HUES48 (cell line): Measurements from ENCODE around the gene KIF26B.

Experiments used
- H3K27ac ChIP-seq: one replicate; pipeline ENCODE4 v1.7.0; 2013; ENCODE audit warnings: low read depth, low read length, inconsistent platforms
- H3K27me3 ChIP-seq: 2 replicates; pipeline ENCODE4 v1.6.1; 2013; ENCODE audit warnings: mild to moderate bottlenecking, low read length; ENCODE audit not compliant: control insufficient read depth, insufficient read depth
- H3K36me3 ChIP-seq: 2 replicates; pipeline ENCODE4 v1.6.1; 2013; ENCODE audit warnings: low read length; ENCODE audit not compliant: control insufficient read depth, insufficient read depth
- H3K4me1 ChIP-seq: 2 replicates; pipeline ENCODE4 v1.6.1; 2013; ENCODE audit warnings: mild to moderate bottlenecking, low read length; ENCODE audit not compliant: control insufficient read depth, insufficient read depth
- H3K4me3 ChIP-seq: 2 replicates; pipeline ENCODE4 v1.5.1; 2013; ENCODE audit warnings: mild to moderate bottlenecking, low read depth, low read length
- H3K9ac ChIP-seq: 2 replicates; pipeline ENCODE4 v1.6.1; 2013; ENCODE audit warnings: mild to moderate bottlenecking, low read depth, low read length, moderate library complexity
- H3K9me3 ChIP-seq: 2 replicates; pipeline ENCODE4 v1.6.1; 2013; ENCODE audit warnings: low read length; ENCODE audit not compliant: control insufficient read depth, insufficient read depth

KIF26B gene

GRCh38 chr1:245585252-245585959 is 430.6 kb downstream of the KIF26B start:
- 0 out of 2 replicates have a peak, but pooled peaks cover 4% of the 10 kb centered on the region for H3K4me1 ChIP-seq
- H3K4me3 ChIP-seq, result no peak overlapping the region

GRCh38 chr1:245587435-245588115 is 432.8 kb downstream of the KIF26B start:
- H3K9me3 ChIP-seq, result no peaks in the 10 kb centered on the region
- H3K9ac ChIP-seq, result no peak overlapping the region
- 0 out of 2 replicates have a peak, but pooled peaks cover 4% of the 10 kb centered on the region for H3K4me1 ChIP-seq
- H3K27ac ChIP-seq, result no peak overlapping the region
- no peaks in the 10 kb centered on the region for H3K27me3 ChIP-seq
- H3K36me3 ChIP-seq, result no peaks in the 10 kb centered on the region
- H3K4me3 ChIP-seq, result no peak overlapping the region

More at GRCh38 chr1:245585252-245585959, 430.6 kb downstream of the KIF26B start:
- Histone ChIP-seq H3K27me3 (no peaks in the 10 kb centered on the region), H3K9ac (no peak overlapping the region), H3K36me3 (no peaks in the 10 kb centered on the region), H3K9me3 (no peaks in the 10 kb centered on the region), H3K27ac (no peak overlapping the region)

- Histone ChIP-seq H3K4me1 (0 out of 2 replicates have a peak, but pooled peaks cover 4% of the 10 kb centered on the region), H3K9ac (no peak overlapping the region), H3K9me3 (no peaks in the 10 kb centered on the region), H3K27me3 (no peaks in the 10 kb centered on the region), H3K4me3 (no peak overlapping the region), H3K36me3 (no peaks in the 10 kb centered on the region), H3K27ac (no peak overlapping the region)
Observed at GRCh38 chr1:245588116-245588639, 433.4 kb downstream of the KIF26B start.

- Histone ChIP-seq H3K27ac (no peak overlapping the region), H3K9me3 (no peaks in the 10 kb centered on the region), H3K4me1 (0 out of 2 replicates have a peak, but pooled peaks cover 4% of the 10 kb centered on the region), H3K9ac (no peak overlapping the region), H3K4me3 (no peak overlapping the region), H3K27me3 (no peaks in the 10 kb centered on the region), H3K36me3 (no peaks in the 10 kb centered on the region)
Observed at GRCh38 chr1:245589316-245589715, 434.5 kb downstream of the KIF26B start.

GRCh38 chr1:245589906-245590305 is 435.1 kb downstream of the KIF26B start:
- H3K4me3 ChIP-seq, result no peak overlapping the region
- H3K27me3 ChIP-seq, result no peaks in the 10 kb centered on the region
- H3K9me3 ChIP-seq, result no peaks in the 10 kb centered on the region
- H3K27ac ChIP-seq, result no peak overlapping the region
- no peaks in the 10 kb centered on the region for H3K36me3 ChIP-seq
- 0 out of 2 replicates have a peak, but pooled peaks cover 4% of the 10 kb centered on the region for H3K4me1 ChIP-seq
- H3K9ac ChIP-seq, result no peak overlapping the region

GRCh38 chr1:245590726-245591125 is 435.9 kb downstream of the KIF26B start:
- no peaks in the 10 kb centered on the region for H3K36me3 ChIP-seq
- H3K9me3 ChIP-seq, result no peaks in the 10 kb centered on the region
- no peak overlapping the region for H3K27ac ChIP-seq
- no peaks in the 10 kb centered on the region for H3K4me1 ChIP-seq
- H3K27me3 ChIP-seq, result no peaks in the 10 kb centered on the region
- H3K9ac ChIP-seq, result no peak overlapping the region
- no peak overlapping the region for H3K4me3 ChIP-seq

GRCh38 chr1:245591346-245592188 is 436.8 kb downstream of the KIF26B start:
- Histone ChIP-seq H3K36me3 (no peaks in the 10 kb centered on the region), H3K9me3 (no peaks in the 10 kb centered on the region), H3K9ac (no peak overlapping the region), H3K4me1 (no peaks in the 10 kb centered on the region), H3K27me3 (no peaks in the 10 kb centered on the region), H3K4me3 (no peak overlapping the region), H3K27ac (no peak overlapping the region)

DNA sequence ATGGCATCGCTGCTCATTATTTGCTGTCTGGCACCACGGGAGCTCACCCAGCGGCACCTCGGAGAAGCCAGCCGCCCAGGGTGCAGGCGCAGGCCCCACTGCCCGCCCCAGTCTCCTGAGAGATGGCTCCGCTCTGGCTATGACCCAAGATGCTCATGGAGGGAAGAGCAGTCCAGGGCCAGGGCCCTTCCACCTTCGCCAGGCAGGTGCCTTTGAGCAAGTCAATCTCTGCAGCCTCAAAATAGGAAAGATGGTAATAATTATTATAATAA is 437.3 kb downstream of the KIF26B start:
- Histone ChIP-seq H3K4me3 (no peak overlapping the region), H3K27me3 (no peaks in the 10 kb centered on the region), H3K9me3 (no peaks in the 10 kb centered on the region)

DNA sequence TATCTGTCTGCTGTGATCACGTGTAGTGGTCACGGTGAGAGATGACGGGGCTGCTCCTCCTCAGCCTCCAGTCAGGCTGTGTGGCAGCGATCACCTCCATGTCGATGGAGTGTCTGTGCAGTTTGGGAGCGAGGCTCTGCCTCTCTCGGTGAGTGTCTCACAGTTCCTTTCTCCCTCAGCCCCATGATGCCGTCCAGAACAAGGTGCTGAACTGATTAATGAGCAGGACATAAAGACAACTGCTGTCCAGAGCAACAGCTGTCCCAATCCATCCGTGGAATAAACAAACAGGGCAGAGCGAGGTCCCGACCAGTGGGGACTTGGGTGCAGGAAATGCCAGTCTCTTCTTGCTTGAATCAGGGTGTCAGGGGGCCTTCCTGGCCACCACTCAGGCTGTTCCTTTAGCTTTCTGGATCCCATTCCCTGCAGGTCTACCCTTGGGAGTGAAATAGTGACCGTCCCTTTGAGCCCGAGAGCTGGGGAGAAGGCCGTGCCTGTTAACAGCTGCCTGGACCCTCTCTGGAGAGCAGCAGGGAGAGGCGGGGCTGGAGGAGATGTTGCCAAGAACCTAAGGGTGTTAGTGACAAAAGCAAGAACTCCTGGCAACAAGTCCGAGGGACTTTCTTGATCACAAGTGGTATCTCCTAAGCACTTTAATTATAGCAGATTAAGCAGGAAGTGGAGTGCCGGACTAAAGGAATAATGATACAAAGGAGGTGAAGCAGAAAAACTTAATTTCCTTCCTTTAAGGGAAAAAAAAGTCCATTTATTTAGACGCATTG is 443.9 kb downstream of the KIF26B start:
- Histone ChIP-seq H3K4me1 (no peaks in the 10 kb centered on the region), H3K27ac (no peak overlapping the region), H3K36me3 (no peaks in the 10 kb centered on the region), H3K9ac (no peak overlapping the region), H3K9me3 (no peaks in the 10 kb centered on the region), H3K4me3 (no peak overlapping the region), H3K27me3 (no peaks in the 10 kb centered on the region)

More for the DNA sequence above, 437.3 kb downstream of the KIF26B start:
- no peak overlapping the region for H3K27ac ChIP-seq
- no peak overlapping the region for H3K9ac ChIP-seq
- no peaks in the 10 kb centered on the region for H3K36me3 ChIP-seq
- no peaks in the 10 kb centered on the region for H3K4me1 ChIP-seq

- Histone ChIP-seq H3K9ac (no peak overlapping the region), H3K27ac (no peak overlapping the region), H3K9me3 (no peaks in the 10 kb centered on the region), H3K4me3 (no peak overlapping the region), H3K4me1 (no peaks in the 10 kb centered on the region), H3K27me3 (no peaks in the 10 kb centered on the region), H3K36me3 (no peaks in the 10 kb centered on the region)
Observed at GRCh38 chr1:245599371-245600174, 444.8 kb downstream of the KIF26B start.
